Measurements from ENCODE around the gene FAM156B. TPM values are rescaled to one million over a fixed set of nuclear protein-coding genes. Genes with fewer than 3 reads are reported as not detected.
"Not testable (repeated sequence)": the region's sequence is repeated elsewhere in the genome, so short reads cannot be mapped to it uniquely, and the experiment has no call there.

Gene FAM156B
- total RNA-seq, 4 donors from 2014 or later: 9.4 to 25.7 (median 17.0) TPM

- Histone ChIP-seq H3K4me1 (no peaks in the 10 kb centered on the region), H3K27me3 (no peaks in the 10 kb centered on the region), H3K27ac (no peak overlapping the region), H3K9me3 (no peaks in the 10 kb centered on the region), H3K36me3 (no peaks in the 10 kb centered on the region), H3K4me3 (no peak overlapping the region)
- WGBS, 2 donors (ENCODE audit: low coverage in 1 of 2): 0 to 67% methylated on average over 1 of the region's 1 CpG
- TF ChIP-seq CTCF (IDR thresholded peaks at IDR 0.05) (no peak), POLR2AphosphoS5 (IDR thresholded peaks at IDR 0.05) (no peak), EP300 (IDR thresholded peaks at IDR 0.05) (no peak), POLR2A (IDR thresholded peaks at IDR 0.05) (no peak)
- no peak for ATAC-seq
Observed at GRCh38 chrX:52870046-52870445, 27.1 kb upstream of the FAM156B start.

- ATAC-seq, H3K36me3 ChIP-seq, H3K27ac ChIP-seq, H3K4me3 ChIP-seq, H3K4me1 ChIP-seq, H3K9me3 ChIP-seq, H3K27me3 ChIP-seq: not testable (repeated sequence)
Observed at GRCh38 chrX:52873825-52874224, 23.3 kb upstream of the FAM156B start.

GRCh38 chrX:52874661-52875060 is 22.5 kb upstream of the FAM156B start:
- H3K36me3 ChIP-seq: no peaks in the 10 kb centered on the region
- H3K27me3 ChIP-seq: no peaks in the 10 kb centered on the region
- TF ChIP-seq POLR2A (IDR thresholded peaks at IDR 0.05): no peak
- TF ChIP-seq CTCF (IDR thresholded peaks at IDR 0.05): no peak
- no peak for TF ChIP-seq POLR2AphosphoS5 (IDR thresholded peaks at IDR 0.05)
- TF ChIP-seq EP300 (IDR thresholded peaks at IDR 0.05): no peak
- no peaks in the 10 kb centered on the region for H3K9me3 ChIP-seq
- H3K4me1 ChIP-seq: no peaks in the 10 kb centered on the region
- no peak overlapping the region for H3K27ac ChIP-seq
- H3K4me3 ChIP-seq: no peak overlapping the region
- 71 to 80% methylated on average over 5 of the region's 5 CpGs for WGBS, 2 donors (ENCODE audit: low coverage in 1 of 2)
- no peak for ATAC-seq

- ATAC-seq, H3K27me3 ChIP-seq: not testable (repeated sequence)
Observed at GRCh38 chrX:52875436-52875835, 21.7 kb upstream of the FAM156B start.

GRCh38 chrX:52876386-52876785 is 20.7 kb upstream of the FAM156B start:
- H3K36me3 ChIP-seq, H3K4me1 ChIP-seq, ATAC-seq, H3K27ac ChIP-seq, H3K9me3 ChIP-seq, H3K27me3 ChIP-seq, H3K4me3 ChIP-seq: not testable (repeated sequence)
- WGBS, 2 donors (ENCODE audit: low coverage in 1 of 2): 56 to 84% methylated on average over 3 to 4 of the region's 6 CpGs

More at GRCh38 chrX:52875436-52875835, 21.7 kb upstream of the FAM156B start:
- 90 to 92% methylated on average over 2 to 3 of the region's 10 CpGs for WGBS, 2 donors (ENCODE audit: low coverage in 1 of 2)
- H3K27ac ChIP-seq, H3K4me1 ChIP-seq, H3K4me3 ChIP-seq, H3K36me3 ChIP-seq, H3K9me3 ChIP-seq: not testable (repeated sequence)

GRCh38 chrX:52887459-52887858 is 9.7 kb upstream of the FAM156B start:
- not testable (repeated sequence) for H3K36me3 ChIP-seq, H3K9me3 ChIP-seq, H3K27me3 ChIP-seq, H3K4me1 ChIP-seq, H3K27ac ChIP-seq, ATAC-seq, H3K4me3 ChIP-seq
- WGBS, 2 donors (ENCODE audit: low coverage in 1 of 2): no CpG with 5 or more reads among the region's 10 CpGs

- H3K27ac ChIP-seq, H3K4me3 ChIP-seq, H3K36me3 ChIP-seq, ATAC-seq, H3K9me3 ChIP-seq, H3K27me3 ChIP-seq, H3K4me1 ChIP-seq: not testable (repeated sequence)
- WGBS, 2 donors (ENCODE audit: low coverage in 1 of 2): no CpG with 5 or more reads among the region's 9 CpGs
Observed at GRCh38 chrX:52888090-52888489, 9.0 kb upstream of the FAM156B start.

GRCh38 chrX:52896438-52896837 is 692 bp upstream of the FAM156B start:
- ATAC-seq, H3K36me3 ChIP-seq, H3K27me3 ChIP-seq, H3K4me1 ChIP-seq, H3K27ac ChIP-seq, H3K4me3 ChIP-seq, H3K9me3 ChIP-seq: not testable (repeated sequence)
- no CpG with 5 or more reads among the region's 8 CpGs for WGBS, 2 donors (ENCODE audit: low coverage in 1 of 2)

- not testable (repeated sequence) for H3K4me3 ChIP-seq, H3K27ac ChIP-seq, ATAC-seq, H3K27me3 ChIP-seq, H3K4me1 ChIP-seq, H3K36me3 ChIP-seq, H3K9me3 ChIP-seq
- WGBS, 2 donors (ENCODE audit: low coverage in 1 of 2): no CpG with 5 or more reads among the region's 10 CpGs
Observed at GRCh38 chrX:52905531-52905930, 8.4 kb downstream of the FAM156B start.

GRCh38 chrX:52906072-52906471 is 8.9 kb downstream of the FAM156B start:
- not testable (repeated sequence) for H3K4me3 ChIP-seq, H3K9me3 ChIP-seq, H3K27me3 ChIP-seq, H3K36me3 ChIP-seq, H3K4me1 ChIP-seq, ATAC-seq, H3K27ac ChIP-seq
- no CpG with 5 or more reads among the region's 4 CpGs for WGBS, 2 donors (ENCODE audit: low coverage in 1 of 2)

- not testable (repeated sequence) for ATAC-seq, H3K4me1 ChIP-seq, H3K9me3 ChIP-seq, H3K27me3 ChIP-seq, H3K36me3 ChIP-seq, H3K27ac ChIP-seq, H3K4me3 ChIP-seq
- WGBS, 2 donors (ENCODE audit: low coverage in 1 of 2): no CpG with 5 or more reads among the region's 17 CpGs
Observed at GRCh38 chrX:52907137-52907536, 10.0 kb downstream of the FAM156B start.

GRCh38 chrX:52907900-52908299 is 10.8 kb downstream of the FAM156B start:
- not testable (repeated sequence) for H3K9me3 ChIP-seq, H3K4me3 ChIP-seq, H3K27me3 ChIP-seq, H3K36me3 ChIP-seq, H3K4me1 ChIP-seq, H3K27ac ChIP-seq, ATAC-seq
- no CpG with 5 or more reads among the region's 17 CpGs for WGBS, 2 donors (ENCODE audit: low coverage in 1 of 2)
